SU-DHL-6 (cell line): ENCODE measurements around the gene CREB1.

Experiments used
- H2AFZ ChIP-seq: fragments of 200-600 bp; sonication (generic); 2 replicates; pipeline ENCODE4 v1.6.1; 2014; ENCODE audit warnings: low read depth, mild to moderate bottlenecking, moderate library complexity, mixed read lengths, antibody characterized with exemption, low read length; ENCODE audit not compliant: severe bottlenecking
- H3F3A ChIP-seq: fragments of 200-600 bp; shearing (Covaris generic); 2 replicates; pipeline ENCODE4 v1.6.0; 2016; ENCODE audit warnings: antibody characterized with exemption, mild to moderate bottlenecking; ENCODE audit not compliant: insufficient read depth
- H3K27ac ChIP-seq: fragments of 200-600 bp; sonication (generic); 2 replicates; pipeline ENCODE4 v1.5.1; 2016; ENCODE audit warnings: low read depth, mild to moderate bottlenecking, low read length, moderate library complexity, mixed read lengths
- H3K27me3 ChIP-seq: fragments of 200-600 bp; sonication (generic), shearing (Covaris generic); 2 replicates; pipeline ENCODE4 v1.6.0; 2014; ENCODE audit warnings: mild to moderate bottlenecking, low read length
- H3K36me3 ChIP-seq: fragments of 200-600 bp; sonication (generic); 2 replicates; pipeline ENCODE4 v1.6.1; 2014; ENCODE audit warnings: mild to moderate bottlenecking, low read length, mixed read lengths
- H3K4me2 ChIP-seq: fragments of 300-600, 200-600 bp; shearing (Covaris generic), sonication (generic); 2 replicates; pipeline ENCODE4 v1.6.0; 2014; ENCODE audit warnings: low read length, low read depth, mild to moderate bottlenecking; ENCODE audit not compliant: poor library complexity, severe bottlenecking
- H3K4me3 ChIP-seq: fragments of 200-600 bp; sonication (generic); 2 replicates; pipeline ENCODE4 v1.5.1; 2014; ENCODE audit warnings: antibody characterized with exemption, low read length, mild to moderate bottlenecking, mixed read lengths; ENCODE audit not compliant: insufficient read depth, poor library complexity, severe bottlenecking
- H3K79me2 ChIP-seq: fragments of 200-600 bp; sonication (generic); 2 replicates; pipeline ENCODE4 v1.6.1; 2014; ENCODE audit warnings: mild to moderate bottlenecking, low read length, moderate library complexity; ENCODE audit not compliant: insufficient read depth
- H3K9ac ChIP-seq: fragments of 200-600 bp; sonication (generic); 2 replicates; pipeline ENCODE4 v1.7.0; 2014; ENCODE audit warnings: mild to moderate bottlenecking, low read length
- H3K9me2 ChIP-seq: fragments of 200-600 bp; sonication (generic); replicated peaks from 2 replicates; pipeline ENCODE4 v1.6.1; 2014; ENCODE audit warnings: low read length; ENCODE audit not compliant: insufficient read depth
- H3K9me3 ChIP-seq: fragments of 200-600 bp; sonication (generic); 2 replicates; pipeline ENCODE4 v1.6.1; 2014; ENCODE audit warnings: low read length, mixed read lengths; ENCODE audit not compliant: insufficient read depth
- H4K20me1 ChIP-seq: fragments of 200-600 bp; sonication (generic); 2 replicates; pipeline ENCODE4 v1.6.1; 2014; ENCODE audit warnings: low read depth, mild to moderate bottlenecking, antibody characterized with exemption, low read length, moderate library complexity, mixed read lengths
- CTCF ChIP-seq: fragments of 200-600 bp; sonication (generic); IDR thresholded peaks from one replicate; pipeline ENCODE4 v1.5.1; 2017; ENCODE audit warnings: antibody characterized with exemption, mild to moderate bottlenecking, low read length, moderate library complexity; ENCODE audit not compliant: insufficient read depth, poor library complexity, severe bottlenecking
- EZH2phosphoT487 ChIP-seq: fragments of 200-600 bp; sonication (generic), shearing (Covaris generic); conservative IDR thresholded peaks from 2 replicates; pipeline ENCODE4 v1.6.1; 2018; ENCODE audit warnings: mild to moderate bottlenecking, antibody characterized with exemption, low read length, moderate library complexity, mixed read lengths

The CREB1 gene

GRCh38 chr2:207584952-207585351 lies 55.2 kb downstream of the CREB1 start:
- H3K4me2 ChIP-seq, result no peak overlapping the region
- no peak overlapping the region for H2AFZ ChIP-seq
- no peak overlapping the region for H3K9ac ChIP-seq
- H3K4me3 ChIP-seq, result no peak overlapping the region
- no peak overlapping the region for H3K27ac ChIP-seq
- H3K9me3 ChIP-seq, result no peaks in the 10 kb centered on the region
- 0 out of 2 replicates have a peak, but pooled peaks cover 6% of the 10 kb centered on the region for H3F3A ChIP-seq
- H3K9me2 ChIP-seq, result no peaks in the 10 kb centered on the region
- H3K27me3 ChIP-seq, result no peaks in the 10 kb centered on the region
- TF ChIP-seq EZH2phosphoT487 (no peak), CTCF (no peak)
- no peaks in the 10 kb centered on the region for H3K79me2 ChIP-seq
- H3K36me3 ChIP-seq, result peaks cover 82% of the 10 kb centered on the region
- no peaks in the 10 kb centered on the region for H4K20me1 ChIP-seq

DNA sequence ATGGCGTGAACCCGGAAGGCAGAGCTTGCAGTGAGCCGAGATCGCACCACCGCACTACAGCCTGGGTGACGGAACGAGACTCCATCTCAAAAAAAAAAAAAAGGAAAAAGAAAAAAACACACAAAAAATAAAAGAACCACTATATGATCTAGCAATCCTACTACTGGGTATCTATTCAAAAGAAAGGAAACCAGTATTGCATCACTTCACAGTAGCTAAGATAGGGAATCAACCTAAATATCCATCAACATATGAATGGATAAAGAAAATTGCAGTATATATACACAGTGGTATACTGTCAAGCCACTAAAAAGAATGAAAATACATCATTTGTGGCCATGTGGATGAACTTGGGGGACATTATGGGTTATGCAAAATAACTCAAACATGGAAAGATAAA lies 57.5 kb downstream of the CREB1 start:
- Histone ChIP-seq H3K9me3 (peaks cover 12% of the 10 kb centered on the region; the same call in 1 of the 2 replicates), H3F3A (0 out of 2 replicates have a peak, but pooled peaks cover 6% of the 10 kb centered on the region), H3K79me2 (peaks cover 4% of the 10 kb centered on the region; the same call in 1 of the 2 replicates), H3K9ac (no peak overlapping the region), H3K4me2 (no peak overlapping the region), H3K9me2 (no peaks in the 10 kb centered on the region), H2AFZ (no peak overlapping the region), H4K20me1 (no peaks in the 10 kb centered on the region), H3K27me3 (no peaks in the 10 kb centered on the region), H3K27ac (no peak overlapping the region), H3K36me3 (peaks cover 83% of the 10 kb centered on the region), H3K4me3 (no peak overlapping the region)
- TF ChIP-seq CTCF, result no peak
- no peak for TF ChIP-seq EZH2phosphoT487

DNA sequence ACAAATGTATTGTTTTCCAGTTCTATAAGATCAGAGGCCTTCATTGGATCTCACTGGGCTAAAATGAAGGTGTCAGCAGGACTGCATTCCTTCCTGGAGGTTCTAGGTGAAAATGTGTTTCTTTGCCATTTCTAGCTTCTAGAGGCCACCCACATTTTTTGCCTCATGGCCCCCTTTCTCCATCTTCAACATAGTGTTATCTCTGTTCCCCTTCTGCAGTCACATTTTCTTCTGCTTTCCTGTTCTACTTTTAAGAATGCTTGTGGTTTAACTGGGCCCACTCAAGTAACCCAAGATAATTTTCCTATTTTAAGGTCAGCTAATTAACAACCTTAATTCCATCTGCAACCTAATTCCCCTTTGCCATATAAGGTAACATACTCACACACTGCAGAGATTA lies 59.4 kb downstream of the CREB1 start:
- no peak overlapping the region for H3K4me3 ChIP-seq
- peaks cover 4% of the 10 kb centered on the region; the same call in 1 of the 2 replicates for H3K79me2 ChIP-seq
- no peak overlapping the region for H2AFZ ChIP-seq
- peaks cover 14% of the 10 kb centered on the region; the same call in 1 of the 2 replicates for H3K9me3 ChIP-seq
- no peaks in the 10 kb centered on the region for H3K9me2 ChIP-seq
- 0 out of 2 replicates have a peak, but pooled peaks cover 6% of the 10 kb centered on the region for H3F3A ChIP-seq
- H4K20me1 ChIP-seq, result no peaks in the 10 kb centered on the region
- no peaks in the 10 kb centered on the region for H3K27me3 ChIP-seq
- no peak overlapping the region for H3K27ac ChIP-seq
- H3K36me3 ChIP-seq, result peaks cover 71% of the 10 kb centered on the region
- no peak overlapping the region for H3K9ac ChIP-seq
- no peak overlapping the region for H3K4me2 ChIP-seq
- TF ChIP-seq EZH2phosphoT487 (no peak), CTCF (no peak)
